Limb (tissue), 2 donors: ENCODE measurements around the gene TNS4.

Experiments
- DNase-seq, 2 donors: peaks; one replicate each; pipeline ENCODE4 v3.0.0-alpha.2; 2016; ENCODE audit errors: extremely low spot score in 2 of 2

The TNS4 gene

GRCh38 chr17:40459636-40460603 lies 41.5 kb downstream of the TNS4 start:
- peak in 1 of 2 donors; percentile 15 for DNase-seq

DNA sequence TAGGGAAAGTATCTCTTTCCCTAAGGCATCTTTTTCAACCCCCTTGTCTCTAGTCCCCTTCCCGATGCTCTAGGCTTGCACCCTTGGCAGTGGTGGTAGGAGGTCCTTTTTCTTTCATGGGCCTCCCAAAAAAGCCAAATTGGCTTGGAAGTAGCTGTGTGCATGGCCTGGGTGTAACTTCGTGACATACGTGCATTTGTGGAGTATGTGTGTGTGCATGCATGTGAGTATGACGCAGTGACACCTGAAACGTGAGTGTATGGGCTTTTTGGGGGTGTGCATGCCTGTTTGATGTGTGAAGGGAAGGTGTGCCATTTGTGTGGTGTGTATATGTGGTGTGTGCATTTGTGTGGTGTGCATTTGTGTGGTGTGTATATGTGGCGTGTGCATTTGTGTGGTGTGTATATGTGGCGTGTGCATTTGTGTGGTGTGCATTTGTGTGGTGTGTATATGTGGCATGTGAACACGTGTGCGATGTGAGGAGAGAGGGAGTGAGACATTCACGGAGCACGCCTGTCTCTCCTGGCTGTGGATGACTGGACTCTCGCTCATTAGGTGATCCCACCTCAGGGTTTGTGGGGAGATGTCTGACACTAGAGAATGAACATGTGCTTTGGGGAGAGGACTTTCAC lies 42.5 kb downstream of the TNS4 start:
- DNase-seq, result no peak

DNA sequence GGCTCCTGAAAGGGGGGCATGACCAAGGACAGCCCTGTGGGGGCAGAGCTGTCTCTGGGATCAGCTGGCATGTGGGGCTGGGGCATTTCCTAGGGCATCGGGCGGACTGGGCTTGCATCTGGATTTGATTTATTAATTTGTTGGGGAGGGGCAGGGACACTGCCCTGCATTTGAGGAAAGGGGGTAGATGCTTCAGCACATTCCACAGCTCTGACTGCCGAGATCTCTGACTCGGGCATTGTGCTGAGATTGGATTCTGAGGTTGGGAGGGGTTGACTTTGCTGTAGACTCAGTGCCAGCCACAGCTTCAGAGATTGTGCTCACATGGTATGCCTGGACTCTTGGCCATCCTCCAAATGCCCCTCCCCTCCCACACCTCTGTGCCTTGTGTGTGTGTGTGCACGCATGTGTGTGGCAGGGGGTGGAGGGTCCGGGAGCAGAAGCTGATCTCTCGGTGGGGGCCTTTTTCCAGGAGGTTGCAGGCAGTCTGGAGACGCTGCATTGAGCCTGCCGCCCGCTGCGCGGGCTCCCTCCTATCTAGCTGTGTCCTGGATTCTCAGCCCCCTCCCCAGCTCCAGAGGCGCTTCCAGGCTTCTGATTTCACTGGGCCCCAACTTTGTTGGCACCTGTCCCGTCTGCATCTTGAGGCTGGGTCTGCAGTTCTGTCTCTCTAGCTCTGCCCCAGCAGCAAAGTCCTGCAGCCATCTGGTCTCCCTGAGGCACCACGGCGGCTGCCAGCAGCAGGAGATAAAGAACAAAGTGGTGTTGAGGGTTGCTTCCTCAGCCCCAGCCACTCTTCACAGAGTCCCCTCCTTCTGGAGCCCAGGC lies 43.2 kb downstream of the TNS4 start:
- DNase-seq, result peak; percentile 72 to 79

GRCh38 chr17:40457369-40457768 lies 44.1 kb downstream of the TNS4 start:
- no peak for DNase-seq

GRCh38 chr17:40456396-40456951 lies 44.9 kb downstream of the TNS4 start:
- no peak for DNase-seq

DNA sequence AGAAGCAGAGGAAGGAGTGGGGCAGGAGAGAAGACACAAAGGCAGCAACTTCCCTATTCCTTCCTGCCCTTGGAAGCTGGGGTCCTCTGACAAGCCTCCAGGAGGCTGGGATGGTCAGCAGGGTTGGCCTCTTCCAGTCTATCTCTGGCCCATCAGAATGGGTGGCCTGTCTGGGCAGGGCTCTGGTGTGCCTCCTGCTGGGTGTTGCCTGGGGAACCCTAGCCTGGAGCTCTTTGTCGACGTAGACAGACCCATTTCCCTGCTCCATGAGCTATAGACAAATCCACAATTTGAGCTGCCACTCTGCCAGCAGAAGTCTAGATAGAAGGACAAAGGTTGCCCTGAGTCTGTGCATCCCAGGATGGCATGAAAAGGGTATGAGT lies 46.8 kb downstream of the TNS4 start:
- no peak for DNase-seq

DNA sequence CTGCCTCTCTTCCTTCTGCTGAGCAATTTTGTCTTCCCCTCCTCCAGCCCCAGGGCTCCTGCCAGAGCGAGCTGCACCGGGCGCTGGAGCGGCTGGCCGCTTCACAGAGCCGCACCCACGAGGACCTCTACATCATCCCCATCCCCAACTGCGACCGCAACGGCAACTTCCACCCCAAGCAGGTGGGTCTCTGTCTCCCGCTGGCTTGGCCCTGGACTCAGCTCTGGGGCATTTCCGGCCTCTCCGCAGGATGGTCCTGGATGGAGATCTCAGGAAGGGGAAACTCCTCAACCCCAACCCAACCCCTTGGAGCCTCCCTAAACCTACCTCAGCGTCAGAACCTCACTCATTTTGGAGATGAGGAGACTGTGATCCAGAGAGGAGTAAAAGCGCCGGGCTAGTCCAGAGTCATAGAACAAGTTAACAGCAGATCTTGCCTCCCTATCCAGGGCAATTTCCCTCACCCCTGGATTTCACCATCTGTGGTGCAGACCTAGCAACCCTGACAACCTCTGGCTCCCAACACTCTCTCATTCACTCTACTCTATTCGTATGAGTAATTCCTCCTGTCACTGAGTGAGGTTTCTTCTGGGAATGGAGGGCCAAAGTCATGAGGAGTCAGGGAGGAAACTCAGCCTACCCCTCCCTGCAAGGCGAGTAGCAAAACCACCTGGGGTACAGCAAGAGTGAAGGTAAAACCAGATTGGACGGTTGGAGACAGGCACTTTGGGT lies 47.4 kb downstream of the TNS4 start:
- DNase-seq, result no peak

GRCh38 chr17:40452921-40453378 lies 48.5 kb downstream of the TNS4 start:
- no peak for DNase-seq

GRCh38 chr17:40452216-40452787 lies 49.1 kb downstream of the TNS4 start:
- no peak for DNase-seq

DNA sequence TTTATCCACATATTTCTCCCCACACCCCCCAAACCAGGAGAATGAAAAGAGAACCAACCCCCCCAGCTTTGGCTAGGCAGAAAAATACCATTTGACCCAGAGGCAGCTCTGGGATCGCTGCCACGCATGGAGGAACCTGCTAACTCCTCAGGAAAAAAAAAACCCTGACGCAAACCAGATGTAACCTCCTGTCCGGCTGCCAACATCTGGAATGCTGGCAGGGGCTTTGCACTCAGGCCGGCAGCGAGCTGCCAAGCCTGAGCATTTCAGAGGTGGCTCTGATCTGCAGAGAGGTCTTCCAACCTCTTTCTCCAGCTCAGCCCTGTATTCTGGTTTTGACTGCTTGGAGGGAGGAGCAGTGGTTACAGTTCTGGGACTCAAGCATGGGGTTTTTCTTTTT lies 50.0 kb downstream of the TNS4 start:
- peak; percentile 81 to 83 for DNase-seq

DNA sequence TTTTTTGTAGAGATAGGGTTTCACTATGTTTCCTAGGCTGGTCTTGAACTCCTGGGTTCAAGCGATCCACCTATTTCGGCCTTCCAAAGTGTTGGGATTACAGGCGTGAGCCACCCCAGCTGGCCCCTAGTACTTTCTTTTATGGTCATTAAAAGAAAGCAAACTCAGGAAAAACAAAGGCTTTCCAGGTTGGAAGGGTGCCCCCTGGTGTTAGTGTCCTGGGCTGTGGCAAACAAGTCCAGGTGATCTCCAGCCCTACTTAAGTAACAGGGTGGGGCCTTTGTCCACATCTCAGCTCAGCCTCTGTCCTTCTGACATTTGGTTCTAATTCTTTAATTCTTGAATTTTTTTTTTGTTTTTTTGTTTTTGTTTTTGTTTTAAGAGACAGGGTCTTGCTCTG lies 51.2 kb downstream of the TNS4 start:
- DNase-seq, result no peak

- DNase-seq, result no peak
Measured at GRCh38 chr17:40448639-40449261, 52.7 kb downstream of the TNS4 start.

DNA sequence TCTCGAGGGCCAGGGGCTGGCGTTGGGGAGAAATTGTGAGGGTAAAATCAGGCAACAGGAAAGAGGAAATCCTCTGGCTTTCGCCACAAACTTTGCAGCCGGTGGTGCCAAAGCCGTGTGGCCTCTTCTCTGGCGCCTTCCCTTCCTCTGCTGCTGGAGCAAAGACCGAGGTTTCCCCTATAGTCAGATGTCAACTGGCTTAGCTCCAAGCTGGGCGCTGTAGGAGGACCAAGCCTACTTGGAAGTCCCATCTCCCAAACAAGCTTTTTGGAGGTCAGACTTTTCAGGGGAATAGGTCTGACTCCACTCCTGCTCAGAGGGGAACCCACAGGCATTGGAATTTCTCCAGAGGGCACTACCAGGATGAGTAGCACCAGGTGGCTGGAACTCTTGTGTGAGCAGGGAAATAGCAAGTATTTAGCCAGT lies 53.2 kb downstream of the TNS4 start:
- no peak for DNase-seq

- DNase-seq, result no peak
Measured at GRCh38 chr17:40447806-40448205, 53.6 kb downstream of the TNS4 start.

GRCh38 chr17:40447148-40447644 lies 54.2 kb downstream of the TNS4 start:
- DNase-seq, result no peak

DNA sequence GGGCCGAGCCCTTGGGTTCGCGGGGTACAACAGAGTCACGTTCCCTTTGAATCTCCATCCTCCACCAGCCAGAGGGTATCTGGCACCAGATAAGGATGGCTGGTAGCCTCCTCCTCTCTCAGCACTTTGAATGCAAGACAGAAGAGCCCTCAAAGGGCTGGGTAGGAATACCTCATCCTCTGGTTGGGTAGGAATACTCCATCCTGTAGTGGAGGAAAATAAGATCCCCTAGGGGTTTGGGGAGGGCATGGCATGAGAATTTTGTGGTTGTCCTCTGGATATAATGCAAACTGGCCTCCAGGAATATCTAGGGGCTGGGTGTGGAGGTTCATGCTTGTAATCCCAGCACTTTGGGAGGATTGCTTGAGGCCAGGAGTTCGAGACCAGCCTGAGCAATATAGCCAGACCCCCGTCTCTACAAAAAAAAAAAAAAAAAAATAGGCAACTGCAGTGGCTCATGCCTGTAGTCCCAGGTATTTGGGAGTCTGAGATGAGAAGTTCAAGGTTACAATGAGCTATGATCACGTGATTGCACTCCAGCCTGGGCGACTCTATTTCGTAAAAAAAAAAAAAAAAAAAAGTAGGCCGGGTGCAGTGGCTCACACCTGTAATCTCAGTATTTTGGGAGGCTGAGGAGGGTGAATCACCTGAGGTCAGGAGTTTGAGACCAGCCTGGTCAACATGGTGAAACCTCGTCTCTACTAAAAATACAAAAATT lies 55.5 kb downstream of the TNS4 start:
- DNase-seq, result no peak

DNA sequence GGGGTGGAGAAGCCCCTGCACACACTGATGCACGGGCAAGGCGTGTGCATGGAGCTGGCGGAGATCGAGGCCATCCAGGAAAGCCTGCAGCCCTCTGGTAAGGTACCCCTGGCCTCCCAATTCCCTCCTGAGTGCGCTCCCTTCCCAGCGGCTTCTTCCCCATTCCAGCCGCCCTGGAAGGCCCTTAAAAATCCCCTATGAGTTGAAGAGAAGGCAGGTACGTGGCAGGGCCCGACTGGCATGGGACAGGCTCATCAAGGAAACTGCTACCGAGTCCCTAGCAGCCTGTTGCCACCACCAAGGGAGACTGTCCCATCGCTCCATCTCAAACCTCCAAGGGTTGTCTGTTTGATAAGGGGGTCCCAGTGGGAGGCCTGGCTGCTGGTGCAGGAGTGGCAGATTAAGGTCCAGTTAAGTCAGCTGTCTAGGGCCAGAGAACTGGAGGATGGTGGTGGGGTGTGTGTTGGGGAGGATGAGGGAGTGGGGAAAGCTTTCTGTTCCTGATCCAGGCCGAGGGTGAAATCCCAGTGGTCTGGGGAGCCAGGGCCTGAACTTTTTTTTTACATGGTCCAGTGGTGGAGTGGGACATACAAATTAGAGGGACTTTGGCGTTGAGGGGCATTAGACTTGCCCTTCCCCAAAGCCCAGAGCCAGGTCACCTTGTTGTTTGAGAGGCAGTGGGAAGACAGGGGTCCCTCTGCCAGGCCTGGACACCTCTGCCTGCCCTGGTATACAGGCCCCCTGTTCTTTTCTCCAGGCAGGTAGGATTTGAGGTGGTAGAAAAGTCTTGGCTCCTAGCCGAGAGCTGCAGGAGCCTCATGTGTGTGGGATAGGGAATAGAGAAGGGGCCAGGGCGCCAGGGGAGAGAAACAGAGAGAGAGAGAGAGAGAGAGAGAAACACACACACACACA lies 57.2 kb downstream of the TNS4 start:
- DNase-seq, result peak in 1 of 2 donors; percentile 51
